SK-N-SH (cell line): ENCODE measurements around the gene DNAH14. TPM values are rescaled to one million over a fixed set of nuclear protein-coding genes. Genes with fewer than 3 reads are reported as not detected.

Source experiments
- CTCF ChIA-PET: fragments of 300-600, 350-600 bp; formaldehyde crosslinking; extraction: SDS; loops from one replicate; lab custom pipeline; 2021; lab: Yijun Ruan, JAX
- POLR2A ChIA-PET: fragments of 350-600 bp; sonication (Branson Sonifier 250); formaldehyde crosslinking; extraction: SDS; loops from one replicate; lab custom pipeline; 2020; ENCODE audit warnings: antibody characterized with exemption, inconsistent platforms; lab: Yijun Ruan, JAX
- DNase-seq: peaks from one replicate; pipeline ENCODE4 v3.0.0; 2012
- H2AFZ ChIP-seq: fragments of 200-600 bp; sonication (generic); 2 replicates; pipeline ENCODE4 v1.8.1; 2016; ENCODE audit warnings: antibody characterized with exemption, mild to moderate bottlenecking, low read depth
- H3F3A ChIP-seq: fragments of 200-600 bp; sonication (generic); replicated peaks from 2 replicates; pipeline ENCODE3; 2016; ENCODE audit warnings: antibody characterized with exemption, mild to moderate bottlenecking; ENCODE audit not compliant: insufficient read depth
- H3K27ac ChIP-seq, 2 experiments: fragments of 200-500 bp in 1 of 2; fragments of 200-600 bp in 1 of 2; sonication (Bioruptor generic) in 1 of 2; sonication (generic), shearing (Covaris generic) in 1 of 2; 2 replicates each; pipeline versions ENCODE4 v1.5.1 to v1.6.1; 2014 to 2016; ENCODE audit warnings: low read depth in 2 of 2, inconsistent platforms in 1 of 2, low read length in 1 of 2, mild to moderate bottlenecking in 1 of 2, mixed read lengths in 1 of 2
- H3K27me3 ChIP-seq: fragments of 200-600 bp; sonication (generic), shearing (Covaris generic); 2 replicates; pipeline ENCODE4 v1.6.1; 2016; ENCODE audit warnings: mixed run types; ENCODE audit not compliant: insufficient read depth
- H3K36me3 ChIP-seq, 2 experiments: fragments of 200-500 bp in 1 of 2; fragments of 200-600 bp in 1 of 2; sonication (Bioruptor generic) in 1 of 2; sonication (generic) in 1 of 2; replicated peaks in 1 of 2; 2 replicates each; pipeline versions ENCODE3 to v1.5.1; 2014 to 2016; ENCODE audit warnings: low read length in 1 of 2, mild to moderate bottlenecking in 1 of 2; ENCODE audit not compliant: insufficient read depth in 2 of 2, control insufficient read depth in 1 of 2
- H3K4me1 ChIP-seq, 2 experiments: fragments of 200-500 bp in 1 of 2; fragments of 200-600 bp in 1 of 2; sonication (Bioruptor generic) in 1 of 2; sonication (generic), shearing (Covaris generic) in 1 of 2; 2 replicates each; pipeline versions ENCODE4 v1.5.1 to v1.6.1; 2014 to 2016; ENCODE audit warnings: low read depth in 1 of 2, low read length in 1 of 2, mixed run types in 1 of 2; ENCODE audit not compliant: insufficient read depth in 2 of 2, control insufficient read depth in 1 of 2
- H3K4me2 ChIP-seq: fragments of 200-600 bp; sonication (generic), shearing (Covaris generic); 2 replicates; pipeline ENCODE4 v1.6.1; 2017; ENCODE audit warnings: mixed run types
- H3K4me3 ChIP-seq, 2 experiments: fragments of 200-500 bp in 1 of 2; fragments of 200-600 bp in 1 of 2; sonication (Bioruptor generic) in 1 of 2; sonication (generic), shearing (Covaris generic) in 1 of 2; 2 replicates each; pipeline versions ENCODE4 v1.5.1 to v1.8.1; 2014 to 2016; ENCODE audit warnings: low read depth in 2 of 2, inconsistent platforms in 1 of 2, low read length in 1 of 2, mild to moderate bottlenecking in 1 of 2, mixed read lengths in 1 of 2, moderate library complexity in 1 of 2
- H3K79me2 ChIP-seq: fragments of 200-600 bp; sonication (generic); 2 replicates; pipeline ENCODE4 v1.8.1; 2017; ENCODE audit warnings: mild to moderate bottlenecking; ENCODE audit not compliant: insufficient read depth
- H3K9ac ChIP-seq: fragments of 200-600 bp; sonication (generic); 2 replicates; pipeline ENCODE4 v1.6.1; 2017; ENCODE audit warnings: mixed run types
- H3K9me2 ChIP-seq: fragments of 200-600 bp; sonication (generic); 2 replicates; pipeline ENCODE4 v1.6.1; 2017; ENCODE audit warnings: mixed run types
- H3K9me3 ChIP-seq: fragments of 200-600 bp; sonication (generic); 2 replicates; pipeline ENCODE4 v1.6.1; 2017; ENCODE audit warnings: mixed run types, mild to moderate bottlenecking, moderate library complexity
- H4K20me1 ChIP-seq: fragments of 200-600 bp; sonication (generic); 2 replicates; pipeline ENCODE4 v1.6.1; 2017; ENCODE audit warnings: mild to moderate bottlenecking, mixed run types; ENCODE audit not compliant: insufficient read depth
- ELF1 ChIP-seq: IDR thresholded peaks from 2 replicates; pipeline ENCODE4 v1.4.0; 2012
- EZH2phosphoT487 ChIP-seq: fragments of 200-600 bp; sonication (generic); IDR thresholded peaks from 2 replicates; pipeline ENCODE4 v1.6.1; 2017; ENCODE audit warnings: low read depth, mixed run types, mild to moderate bottlenecking, antibody characterized with exemption, moderate library complexity, borderline replicate concordance
- FOXJ3 ChIP-seq: sonication (generic); formaldehyde crosslinking; IDR thresholded peaks from 2 replicates; pipeline ENCODE4 v1.5.1; 2020; ENCODE audit warnings: mild to moderate bottlenecking, missing genetic modification reagents
- IRF3 ChIP-seq: fragments of 150-350 bp; IDR thresholded peaks from 2 replicates; pipeline ENCODE4 v1.6.1; 2016; ENCODE audit warnings: mild to moderate bottlenecking, low read depth, low read length
- MEF2A ChIP-seq: IDR thresholded peaks from 2 replicates; pipeline ENCODE4 v1.4.0; 2012; ENCODE audit warnings: low read depth, borderline replicate concordance
- RAD21 ChIP-seq: IDR thresholded peaks from 2 replicates; pipeline ENCODE4 v1.6.1; 2012; ENCODE audit warnings: mild to moderate bottlenecking, low read length
- RCOR1 ChIP-seq: fragments of 150-350 bp; IDR thresholded peaks from 2 replicates; pipeline ENCODE4 v1.6.1; 2017; ENCODE audit warnings: antibody characterized with exemption, low read length
- REST ChIP-seq: IDR thresholded peaks from 2 replicates; pipeline ENCODE4 v1.6.1; 2012; ENCODE audit warnings: mild to moderate bottlenecking, low read depth, low read length, moderate library complexity
- SIN3A ChIP-seq: IDR thresholded peaks from 2 replicates; pipeline ENCODE4 v1.6.1; 2012; ENCODE audit warnings: low read depth, mild to moderate bottlenecking, low read length, moderate library complexity, borderline replicate concordance
- SMC3 ChIP-seq: IDR thresholded peaks from 2 replicates; pipeline ENCODE4 v1.6.1; 2012; ENCODE audit warnings: low read depth, low read length, improper control_type of control experiment
- TAF1 ChIP-seq: IDR thresholded peaks from 2 replicates; pipeline ENCODE4 v1.6.1; 2012; ENCODE audit warnings: low read depth, mild to moderate bottlenecking, low read length, moderate library complexity, borderline replicate concordance
- TCF12 ChIP-seq: IDR thresholded peaks from 2 replicates; pipeline ENCODE4 v1.4.0; 2012
- TEAD4 ChIP-seq: IDR thresholded peaks from 2 replicates; pipeline ENCODE4 v1.4.0; 2012; ENCODE audit warnings: mild to moderate bottlenecking, borderline replicate concordance; ENCODE audit not compliant: insufficient read depth
- YY1 ChIP-seq: IDR thresholded peaks from 2 replicates; pipeline ENCODE4 v1.4.0; 2012; ENCODE audit warnings: low read depth, mild to moderate bottlenecking
- WGBS: methylation state at CpG from one replicate; pipeline ENCODE4 v1.1.6; 2017; ENCODE audit warnings: low lambda C conversion rate; 5-methylcytosine and 5-hydroxymethylcytosine counted together
- polyA plus RNA-seq, 3 experiments: library from polyadenylated mRNA; depleted of rRNA; stranded (reverse); fragments of >200 nt; gene quantifications; 2 replicates each; pipeline ENCODE4 v1.2.3, GENCODE V29; 2012
- TF ChIP-seq, protein P1 (sequence below): IDR thresholded peaks from 2 replicates; pipeline ENCODE4 v1.4.0; 2012; ENCODE audit warnings: low read depth
- TF ChIP-seq, protein P2 (sequence below): fragments of 200-600 bp; sonication (generic); IDR thresholded peaks from 2 replicates; pipeline ENCODE4 v1.6.1; 2017; ENCODE audit warnings: antibody characterized with exemption, mild to moderate bottlenecking, moderate library complexity
- TF ChIP-seq, protein P3 (sequence below): IDR thresholded peaks from 2 replicates; pipeline ENCODE4 v1.4.0; 2012; ENCODE audit warnings: low read depth, borderline replicate concordance

DNAH14 gene
- polyA plus RNA-seq, 1 of the 3 experiments (the other 2 are of a cell fraction): 8.0 TPM

- CTCF ChIA-PET: no interaction called here
- Histone ChIP-seq H3K9me2 (no peaks in the 10 kb centered on the region), H3F3A (no peaks in the 10 kb centered on the region)
These were observed 9.2 kb downstream of the DNAH14 start for GRCh38 chr1:224938652-224939051.

DNA sequence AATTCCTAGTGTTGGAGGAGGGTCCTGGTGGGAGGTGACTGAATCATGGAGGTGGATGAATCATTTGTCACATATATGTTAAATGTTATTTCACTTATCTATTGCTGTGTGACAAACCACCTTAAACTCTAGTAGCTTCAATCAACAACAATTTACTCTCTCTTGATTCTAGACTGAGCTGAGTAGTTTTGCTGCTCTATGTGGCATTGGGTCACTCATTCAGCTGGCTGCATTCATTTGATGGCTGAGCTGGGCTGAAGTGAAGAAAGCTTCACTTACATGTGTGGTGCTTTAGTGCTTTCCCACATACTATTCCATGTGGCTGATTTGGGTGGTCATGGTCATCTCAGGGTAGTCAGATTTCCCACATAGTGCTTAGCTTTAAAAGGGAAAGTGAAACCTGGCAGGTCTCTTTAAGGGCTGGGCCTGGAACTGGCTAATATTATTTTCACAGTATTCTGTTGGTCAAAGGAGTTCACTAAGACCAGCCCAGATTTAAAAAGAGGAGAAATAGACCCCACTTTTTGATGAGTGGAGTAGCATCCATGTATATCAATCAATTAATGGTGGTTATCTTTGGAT is 10.5 kb downstream of the DNAH14 start:
- Histone ChIP-seq H3K9me3 (peaks cover 19% of the 10 kb centered on the region), H3K4me2 (no peak overlapping the region), H3K79me2 (peaks cover 4% of the 10 kb centered on the region; the same call in 1 of the 2 replicates), H3K36me3 (peaks cover 0 to under 1% of the 10 kb centered on the region in 2 experiments), H2AFZ (no peak overlapping the region), H3F3A (no peaks in the 10 kb centered on the region), H3K27ac (no peak overlapping the region), H3K4me1 (no peaks in the 10 kb centered on the region), H3K9me2 (no peaks in the 10 kb centered on the region), H3K9ac (no peak overlapping the region), H3K4me3 (no peak overlapping the region), H3K27me3 (no peaks in the 10 kb centered on the region), H4K20me1 (no peaks in the 10 kb centered on the region)
- ChIA-PET POLR2A (no interaction called here), CTCF (interaction anchor here (1.3 kb wide), 1 partner anchor 17 kb away, joined by 7 read pairs; no protein-coding TSS in a partner anchor)
- DNase-seq: no peak
- no peak for TF ChIP-seq MEF2A
- TF ChIP-seq FOXJ3: no peak
- no peak for TF ChIP-seq TEAD4
- TF ChIP-seq SIN3A: no peak
- TF ChIP-seq, protein P1, sequence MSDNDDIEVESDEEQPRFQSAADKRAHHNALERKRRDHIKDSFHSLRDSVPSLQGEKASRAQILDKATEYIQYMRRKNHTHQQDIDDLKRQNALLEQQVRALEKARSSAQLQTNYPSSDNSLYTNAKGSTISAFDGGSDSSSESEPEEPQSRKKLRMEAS: no peak
- TF ChIP-seq, protein P2, sequence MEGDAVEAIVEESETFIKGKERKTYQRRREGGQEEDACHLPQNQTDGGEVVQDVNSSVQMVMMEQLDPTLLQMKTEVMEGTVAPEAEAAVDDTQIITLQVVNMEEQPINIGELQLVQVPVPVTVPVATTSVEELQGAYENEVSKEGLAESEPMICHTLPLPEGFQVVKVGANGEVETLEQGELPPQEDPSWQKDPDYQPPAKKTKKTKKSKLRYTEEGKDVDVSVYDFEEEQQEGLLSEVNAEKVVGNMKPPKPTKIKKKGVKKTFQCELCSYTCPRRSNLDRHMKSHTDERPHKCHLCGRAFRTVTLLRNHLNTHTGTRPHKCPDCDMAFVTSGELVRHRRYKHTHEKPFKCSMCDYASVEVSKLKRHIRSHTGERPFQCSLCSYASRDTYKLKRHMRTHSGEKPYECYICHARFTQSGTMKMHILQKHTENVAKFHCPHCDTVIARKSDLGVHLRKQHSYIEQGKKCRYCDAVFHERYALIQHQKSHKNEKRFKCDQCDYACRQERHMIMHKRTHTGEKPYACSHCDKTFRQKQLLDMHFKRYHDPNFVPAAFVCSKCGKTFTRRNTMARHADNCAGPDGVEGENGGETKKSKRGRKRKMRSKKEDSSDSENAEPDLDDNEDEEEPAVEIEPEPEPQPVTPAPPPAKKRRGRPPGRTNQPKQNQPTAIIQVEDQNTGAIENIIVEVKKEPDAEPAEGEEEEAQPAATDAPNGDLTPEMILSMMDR: no peak
- no peak for TF ChIP-seq ELF1
- TF ChIP-seq IRF3: no peak
- TF ChIP-seq REST: no peak
- no peak for TF ChIP-seq TCF12

More at GRCh38 chr1:224938652-224939051, 9.2 kb downstream of the DNAH14 start:
- H2AFZ ChIP-seq: no peak overlapping the region
- no peak for TF ChIP-seq YY1
- TF ChIP-seq RAD21: no peak
- TF ChIP-seq IRF3: no peak
- TF ChIP-seq, protein P3, sequence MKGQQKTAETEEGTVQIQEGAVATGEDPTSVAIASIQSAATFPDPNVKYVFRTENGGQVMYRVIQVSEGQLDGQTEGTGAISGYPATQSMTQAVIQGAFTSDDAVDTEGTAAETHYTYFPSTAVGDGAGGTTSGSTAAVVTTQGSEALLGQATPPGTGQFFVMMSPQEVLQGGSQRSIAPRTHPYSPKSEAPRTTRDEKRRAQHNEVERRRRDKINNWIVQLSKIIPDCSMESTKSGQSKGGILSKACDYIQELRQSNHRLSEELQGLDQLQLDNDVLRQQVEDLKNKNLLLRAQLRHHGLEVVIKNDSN: no peak
- TF ChIP-seq SMC3: no peak
- no peak for TF ChIP-seq RCOR1
- TF ChIP-seq TAF1: no peak
- no peak for TF ChIP-seq EZH2phosphoT487
- TF ChIP-seq, all 33 proteins: peak for 0
- H3K36me3 ChIP-seq: peaks cover 0 to 3% of the 10 kb centered on the region in 2 experiments
- H3K9ac ChIP-seq: no peak overlapping the region
- 96% methylated on average over 4 of the region's 4 CpGs for WGBS
- no peak overlapping the region for H3K4me3 ChIP-seq
- H3K9me3 ChIP-seq: peaks cover 32% of the 10 kb centered on the region
- DNase-seq: no peak
- no peak overlapping the region for H3K4me2 ChIP-seq
- POLR2A ChIA-PET: no interaction called here
- H3K27ac ChIP-seq: no peak overlapping the region
- H3K4me1 ChIP-seq: no peaks in the 10 kb centered on the region
- no peaks in the 10 kb centered on the region for H4K20me1 ChIP-seq
- no peaks in the 10 kb centered on the region for H3K27me3 ChIP-seq
- peaks cover 4% of the 10 kb centered on the region; the same call in 1 of the 2 replicates for H3K79me2 ChIP-seq
